GM19452 (cell line): Measurements from ENCODE around the gene TTPAL.
"Not testable (repeated sequence)": the region's sequence is repeated elsewhere in the genome, so short reads cannot be mapped to it uniquely, and the experiment has no call there.

Experiments used
- ATAC-seq: cut with Tn5 transposase; IDR thresholded peaks from one replicate; pipeline ENCODE4 v1.9.1; 2021; ENCODE audit not compliant: unreplicated experiment

Gene TTPAL

DNA sequence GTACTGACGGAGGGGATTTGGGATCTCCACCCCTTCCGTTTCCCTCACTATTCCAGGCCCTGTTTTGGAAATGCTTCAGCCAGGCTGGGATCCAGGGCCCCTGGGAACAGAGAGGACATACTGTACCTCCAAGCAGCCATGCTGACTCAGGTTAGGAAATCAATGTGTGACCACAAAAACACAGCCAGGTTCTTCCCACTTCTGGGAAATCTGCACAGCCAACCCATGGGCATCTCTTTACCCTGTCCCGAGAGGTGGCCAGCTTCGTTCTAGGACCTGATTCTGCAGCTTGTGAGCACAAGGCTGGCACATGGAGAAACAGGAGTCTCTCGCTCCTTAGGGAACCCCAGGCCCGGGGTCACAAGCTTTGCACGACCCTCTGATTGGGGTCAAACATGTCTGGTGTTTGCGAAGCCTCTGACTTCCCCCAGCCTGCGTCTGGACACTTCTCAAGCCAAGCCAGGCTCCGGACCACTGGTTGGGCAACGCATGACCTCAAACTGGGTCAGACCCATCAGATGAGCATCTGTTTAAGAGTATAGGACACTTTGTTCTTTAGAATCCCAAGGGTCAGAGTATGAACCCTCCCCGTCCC lies 8.3 kb upstream of the TTPAL start:
- no peak for ATAC-seq

GRCh38 chr20:44468044-44468782 lies 7.5 kb upstream of the TTPAL start:
- ATAC-seq: no peak

- ATAC-seq: no peak
These were observed 5.3 kb upstream of the TTPAL start for GRCh38 chr20:44470327-44470726.

- ATAC-seq: no peak
These were observed 4.2 kb upstream of the TTPAL start for GRCh38 chr20:44471481-44471882.

DNA sequence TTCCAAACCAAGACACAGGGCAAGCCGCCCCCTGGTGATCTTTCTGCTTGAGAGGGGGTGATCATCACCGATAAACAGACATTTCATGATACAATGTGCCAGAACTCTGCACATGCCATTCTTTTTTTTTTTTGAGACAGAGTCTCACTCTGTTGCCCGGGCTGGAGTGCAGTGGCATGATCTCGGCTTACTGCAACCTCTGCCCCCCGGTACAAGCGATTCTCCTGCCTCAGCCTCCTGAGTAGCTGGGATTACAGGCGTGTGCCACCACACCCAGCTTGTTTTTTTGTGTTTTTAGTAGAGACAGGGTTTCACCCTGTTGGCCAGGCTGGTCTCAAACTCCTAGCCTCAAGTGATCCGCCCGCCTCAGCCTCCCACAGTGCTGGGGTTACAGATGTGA lies 3.4 kb upstream of the TTPAL start:
- ATAC-seq: not testable (repeated sequence)

- ATAC-seq: no peak
These were observed 341 bp upstream of the TTPAL start for GRCh38 chr20:44475372-44475693.

DNA sequence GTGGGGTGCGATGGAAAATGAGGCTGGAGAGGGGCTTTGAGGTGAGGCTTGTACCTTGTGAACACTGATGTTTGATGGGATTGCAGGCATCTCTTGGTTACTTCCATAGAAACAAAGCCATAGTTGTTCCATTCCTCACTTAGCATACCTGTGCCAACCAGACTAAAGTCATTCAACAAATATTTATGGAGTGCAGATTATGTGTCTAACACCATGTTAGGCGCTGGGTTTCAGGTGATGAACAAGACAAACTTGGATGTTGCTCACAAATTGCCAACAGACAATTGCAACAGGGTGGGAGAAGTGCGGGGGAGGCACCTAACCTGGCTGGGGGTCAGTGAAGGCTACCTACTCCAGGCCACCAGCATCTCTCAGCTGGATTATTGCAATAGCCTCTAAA lies 1.5 kb downstream of the TTPAL start:
- no peak for ATAC-seq

GRCh38 chr20:44478206-44478605 lies 2.5 kb downstream of the TTPAL start:
- ATAC-seq: no peak

GRCh38 chr20:44479643-44480042 lies 4.0 kb downstream of the TTPAL start:
- no peak for ATAC-seq

DNA sequence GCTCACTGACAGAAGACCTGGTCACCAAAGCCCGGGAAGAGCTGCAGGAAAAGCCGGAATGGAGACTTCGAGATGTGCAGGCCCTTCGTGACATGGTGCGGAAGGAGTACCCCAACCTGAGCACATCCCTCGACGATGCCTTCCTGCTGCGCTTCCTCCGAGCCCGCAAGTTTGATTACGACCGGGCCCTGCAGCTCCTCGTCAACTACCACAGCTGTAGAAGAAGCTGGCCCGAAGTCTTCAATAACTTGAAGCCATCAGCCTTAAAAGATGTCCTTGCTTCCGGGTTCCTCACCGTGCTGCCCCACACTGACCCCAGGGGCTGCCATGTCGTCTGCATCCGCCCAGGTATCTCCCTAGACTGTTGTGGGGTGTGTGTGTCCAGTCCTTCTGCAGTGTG lies 4.4 kb downstream of the TTPAL start:
- no peak for ATAC-seq

- ATAC-seq: no peak
These were observed 6.2 kb downstream of the TTPAL start for GRCh38 chr20:44481719-44482416.

- no peak for ATAC-seq
These were observed 7.4 kb downstream of the TTPAL start for GRCh38 chr20:44483112-44483511.

DNA sequence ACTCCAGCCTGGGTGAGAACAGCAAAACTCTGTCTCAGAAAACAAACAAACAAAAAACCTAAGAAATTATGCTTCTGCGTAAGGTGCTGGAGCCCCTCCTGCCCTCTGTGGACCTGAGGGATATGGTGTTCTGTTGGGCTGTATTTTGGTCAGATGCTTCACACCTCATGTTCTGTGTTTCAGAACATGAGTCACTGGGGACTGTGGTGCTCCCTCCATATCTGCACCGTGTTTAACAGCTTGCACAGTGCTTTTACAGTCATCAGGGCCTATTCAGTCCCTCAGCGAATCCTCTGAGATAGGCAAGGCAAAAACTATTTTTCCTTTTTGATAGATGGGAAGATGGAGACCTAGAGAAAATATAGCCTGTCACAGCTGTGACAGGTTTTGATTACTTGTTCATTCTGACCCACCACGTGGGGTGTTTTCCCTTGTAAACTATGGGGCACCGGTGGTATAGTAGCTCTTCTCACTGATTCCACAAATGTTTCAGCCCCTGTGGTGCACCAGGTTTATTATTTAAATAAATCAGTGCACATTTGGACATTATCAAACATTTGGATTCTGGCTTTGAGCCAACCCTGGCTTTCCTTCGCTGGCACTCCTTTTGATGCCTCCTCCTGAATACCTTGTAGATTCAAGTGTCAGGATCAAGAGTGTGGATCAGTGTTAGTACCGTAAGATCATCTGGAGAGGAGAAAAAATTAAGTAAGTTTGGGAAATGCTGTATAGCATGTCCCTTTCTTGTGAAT lies 9.6 kb downstream of the TTPAL start:
- no peak for ATAC-seq

GRCh38 chr20:44485830-44486198 lies 10.1 kb downstream of the TTPAL start:
- ATAC-seq: no peak

- ATAC-seq: no peak
These were observed 12.9 kb downstream of the TTPAL start for GRCh38 chr20:44488551-44488950.

- no peak for ATAC-seq
These were observed 13.5 kb downstream of the TTPAL start for GRCh38 chr20:44489223-44489622.

DNA sequence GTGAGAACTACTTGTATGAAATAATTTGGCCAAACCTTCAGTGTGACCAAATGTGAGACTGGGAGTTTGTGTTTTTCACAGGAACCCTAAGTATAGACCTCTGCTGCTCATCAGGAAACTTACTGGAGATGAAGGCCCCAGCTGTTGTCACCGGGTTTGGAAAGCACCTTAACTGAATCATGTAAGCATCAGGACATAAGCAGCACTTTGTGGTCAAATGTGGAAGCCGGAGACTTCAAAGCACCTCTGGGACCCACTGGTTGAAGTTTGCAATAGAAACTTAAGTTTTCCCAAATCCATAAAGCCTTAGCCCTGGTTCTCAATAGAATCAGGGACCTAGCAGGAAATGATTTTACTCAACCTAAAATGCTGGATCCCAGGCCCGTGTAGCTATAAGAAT lies 14.3 kb downstream of the TTPAL start:
- ATAC-seq: no peak

DNA sequence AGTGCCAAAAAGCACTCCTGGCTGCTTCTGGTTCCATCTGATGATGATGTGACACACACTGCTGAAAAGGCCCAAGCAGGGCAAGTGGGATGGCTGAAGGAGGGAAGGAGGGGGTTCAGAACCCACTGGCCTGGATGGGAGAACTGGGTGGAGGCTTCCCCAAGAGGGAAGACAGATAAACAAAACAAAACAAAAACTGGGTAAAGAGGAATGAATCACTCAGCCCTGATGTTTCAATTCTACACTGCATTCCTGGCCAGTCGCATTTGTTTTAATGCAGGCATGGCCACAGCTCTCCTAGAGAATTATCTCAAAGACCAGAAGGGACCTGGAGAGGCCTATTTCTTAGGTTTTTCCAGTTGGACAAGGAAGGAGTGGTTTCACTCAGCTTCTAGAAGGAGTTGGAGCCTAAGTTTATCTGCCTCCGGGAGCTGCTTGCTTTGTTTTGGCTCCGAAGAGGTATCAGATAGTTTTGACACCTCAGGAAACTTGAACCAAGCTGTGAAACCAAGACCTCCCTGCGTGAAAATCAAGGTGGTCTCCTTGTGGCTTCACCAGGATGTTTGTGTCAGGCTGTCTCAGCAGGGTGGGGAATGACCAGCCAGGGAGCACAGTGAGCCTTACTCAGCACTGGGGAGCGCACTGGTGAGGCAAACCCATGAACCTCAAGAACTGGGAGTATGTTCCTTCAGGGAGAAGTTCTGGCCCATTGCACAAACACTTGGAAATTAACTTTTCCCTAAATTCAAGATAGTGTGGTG lies 16.1 kb downstream of the TTPAL start:
- ATAC-seq: no peak

DNA sequence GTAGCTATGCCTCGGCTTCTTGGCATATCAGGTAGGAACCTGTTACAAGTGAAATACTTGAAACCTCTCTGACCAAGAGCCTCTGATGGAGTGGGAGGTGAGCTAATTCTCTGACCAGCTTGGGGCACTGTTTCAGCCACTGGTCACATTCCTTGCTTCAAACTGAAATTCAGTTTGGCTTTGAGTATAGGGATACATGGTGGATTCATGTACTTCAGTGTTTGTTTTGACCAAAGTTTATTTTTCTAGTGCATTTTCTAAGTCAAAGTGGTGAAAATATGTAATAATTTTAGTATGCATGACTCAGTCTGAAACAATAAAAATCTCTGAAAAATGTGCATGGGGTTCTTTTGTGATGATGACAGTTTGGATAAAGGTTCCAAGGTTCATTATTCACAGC lies 18.6 kb downstream of the TTPAL start:
- ATAC-seq: no peak

DNA sequence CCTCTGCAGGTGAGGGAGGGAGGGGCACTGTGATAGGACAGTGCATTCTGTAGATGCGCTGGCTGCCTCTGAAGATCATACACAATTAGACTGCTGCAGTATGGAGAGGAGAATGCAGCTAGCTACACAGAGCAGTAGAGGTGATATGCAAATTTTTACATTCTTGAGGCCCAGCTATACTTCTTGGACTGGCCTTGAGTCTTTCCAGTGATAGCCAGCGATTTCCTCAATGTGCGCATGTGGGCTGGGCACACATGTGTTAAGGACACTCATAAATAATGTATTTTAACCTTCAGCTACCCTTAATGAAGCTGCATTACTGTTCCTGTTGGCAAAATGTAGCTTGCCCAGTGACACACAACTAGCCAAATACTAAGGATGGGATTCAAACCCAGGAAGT lies 19.0 kb downstream of the TTPAL start:
- ATAC-seq: no peak

GRCh38 chr20:44495257-44495656 lies 19.6 kb downstream of the TTPAL start:
- no peak for ATAC-seq
